Adrenal gland (tissue), 12 donors: ENCODE measurements around the gene RAD23B. TPM values are rescaled to one million over a fixed set of nuclear protein-coding genes. Genes with fewer than 3 reads are reported as not detected.

Experiments used
- DNase-seq, 7 donors: peaks; one replicate each; pipeline ENCODE4 v3.0.0-alpha.2; 2019 to 2020
- H3K27ac ChIP-seq, 5 donors: fragments of 200-600 bp; sonication (generic) in 4 of 5; 1 replicate in 3 of 5; 2 replicates in 2 of 5; pipeline versions ENCODE4 v1.5.1 to v1.8.0; 2016 to 2020; ENCODE audit warnings: mild to moderate bottlenecking in 1 of 5
- H3K27me3 ChIP-seq: fragments of 200-600 bp; 2 replicates; pipeline ENCODE4 v1.8.0; 2021
- H3K36me3 ChIP-seq, 2 donors: fragments of 200-600 bp; replicated peaks in 1 of 2; 1 replicate in 1 of 2; 2 replicates in 1 of 2; pipeline versions ENCODE4 v1.5.1 to v1.8.0; 2018 to 2022
- H3K4me1 ChIP-seq, 2 donors: fragments of 200-600 bp; replicated peaks in 1 of 2; 1 replicate in 1 of 2; 2 replicates in 1 of 2; pipeline versions ENCODE4 v1.5.1 to v1.8.0; 2018 to 2021
- H3K4me3 ChIP-seq, 4 donors: fragments of 200-600 bp; sonication (generic) in 3 of 4; one replicate each; pipeline ENCODE4 v1.5.1; 2016 to 2018
- H3K9me3 ChIP-seq, 3 donors: fragments of 200-600 bp; sonication (generic) in 1 of 3; replicated peaks in 1 of 3; 1 replicate in 2 of 3; 2 replicates in 1 of 3; pipeline versions ENCODE4 v1.5.1 to v1.8.0; 2016 to 2021
- POLR2A ChIP-seq, 2 donors: fragments of 450-650 bp; IDR thresholded peaks; one replicate each; pipeline ENCODE4 v1.6.1; 2017; ENCODE audit warnings: antibody characterized with exemption in 2 of 2, mild to moderate bottlenecking in 2 of 2, moderate library complexity in 1 of 2
- WGBS, 4 donors: extraction: QIAGEN DNeasy Blood & Tissue Kit in 2 of 4; methylation state at CpG; one replicate each; pipeline versions ENCODE4 v1.1.5 to v1.1.7; 2013 to 2017; 5-methylcytosine and 5-hydroxymethylcytosine counted together
- intact Hi-C, 2 donors: fragments of 100-400 bp; cut with DNase I; formaldehyde crosslinking; loops; one replicate each; pipeline versions ENCODE4 v1.14.1 to v1.15.0; 2022 to 2023
- polyA plus RNA-seq, 3 donors: library from polyadenylated mRNA; stranded (reverse); fragments of 200-250 nt in 2 of 3; fragments of 350-450 nt in 1 of 3; fragmentation: Illumina TruSeq in 1 of 3; extraction: RNeasy Lipid Tissue Mini Kit (QIAGEN cat#74804) in 1 of 3; gene quantifications; one replicate each; pipeline ENCODE4 v1.2.3, GENCODE V29; 2013 to 2014
- total RNA-seq, 9 donors: library from RNA; depleted of rRNA in 4 of 9; stranded (reverse); fragments of >200 nt in 4 of 9; fragments of 120-200 nt in 1 of 9; fragmentation: NEBNext Ultra II Directional in 1 of 9; extraction: Animal tissue kit (Norgen Biotek cat#: 25700) in 1 of 9; gene quantifications; one replicate each; pipeline versions ENCODE4 v1.1.0 to v1.2.4, GENCODE V29; 2013 to 2023
- TF ChIP-seq, protein P1 (sequence below), 6 experiments: fragments of 450-650 bp in 4 of 6; fragments of 200-600 bp in 2 of 6; sonication (generic) in 1 of 6; IDR thresholded peaks; 1 replicate in 5 of 6; 2 replicates in 1 of 6; pipeline versions ENCODE4 v1.5.1 to v1.8.0; 2016 to 2021; ENCODE audit warnings: antibody characterized with exemption in 6 of 6, mild to moderate bottlenecking in 2 of 6, moderate library complexity in 1 of 6
- donor health status: healthy with polysubstance abuse.
- donor health status: Bipolar disorder and iron deficiency.
- donor health status: DM: yes; HTN: yes; CAD: no.
- donor health status: DM: no; HTN: no; CAD: no.
- donor health status: DM: no; HTN: no; CAD: no.
- donor health status: DM: yes; HTN: yes; CAD: no.

RAD23B gene
- total and polyA plus RNA-seq, 12 donors = 31.7 to 222 (median 75.4) TPM

DNA sequence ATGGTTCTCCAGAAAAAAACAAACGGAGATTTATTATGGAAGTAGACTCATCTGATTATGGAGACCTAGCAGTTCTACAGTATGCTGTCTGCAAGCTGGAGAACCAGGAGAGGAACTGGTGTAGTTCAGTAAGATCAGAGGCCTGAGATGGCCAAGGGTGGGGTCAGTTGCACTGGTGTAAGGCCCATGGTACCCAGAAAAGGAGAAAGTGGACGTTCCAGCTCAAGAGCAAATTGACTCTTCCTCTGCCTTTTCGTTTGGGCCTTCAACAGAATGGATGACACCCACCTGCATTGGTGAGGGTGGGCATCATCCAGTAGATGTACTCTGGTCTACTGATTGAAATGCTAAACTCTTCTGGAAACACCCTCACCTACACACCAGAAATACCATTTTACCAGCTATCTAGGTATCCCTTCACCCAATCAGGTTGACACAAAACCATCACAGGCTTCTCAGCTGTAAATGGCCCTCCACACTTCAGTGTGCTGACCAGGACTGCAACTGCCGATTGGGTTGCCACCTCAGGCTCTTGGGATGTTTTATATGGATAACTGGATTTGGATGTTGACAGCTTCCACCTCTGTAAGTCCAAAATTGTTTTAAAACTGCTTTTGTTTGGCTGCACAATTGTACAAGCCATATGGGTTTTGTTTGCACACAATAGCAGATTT lies 51.2 kb downstream of the RAD23B start:
- Histone ChIP-seq H3K27ac (no peak overlapping the region), H3K36me3 (peaks cover 0 to 33% of the 10 kb centered on the region in 2 donors)
- 85 to 95% (median 93%) methylated on average over 4 of the region's 4 CpGs for WGBS, 4 donors

DNA sequence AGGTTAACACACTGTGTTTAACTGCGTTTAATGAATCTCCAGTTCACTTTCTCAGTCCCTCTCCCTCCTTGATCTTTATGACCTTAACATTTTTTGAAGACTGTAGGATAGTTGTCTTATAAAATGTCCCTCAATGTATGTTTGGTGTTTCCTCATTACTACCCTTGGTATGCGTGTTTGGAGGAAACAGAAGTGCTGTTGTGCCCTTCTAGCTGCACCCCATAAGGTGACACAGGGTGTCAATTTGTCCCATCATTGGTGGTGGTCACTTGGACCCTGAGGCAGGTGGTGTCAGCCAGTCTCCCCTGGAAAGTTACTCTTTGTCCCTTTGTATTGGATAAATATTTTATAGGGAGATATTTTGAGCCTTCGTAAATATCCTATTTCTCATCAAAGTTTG lies 52.3 kb downstream of the RAD23B start:
- intact Hi-C loops = loop anchor here (10.0 kb wide), 1 partner anchor 51 kb away; the partner anchor contains the start of gene RAD23B (in 2 of the 2)
- no peak for DNase-seq
- Histone ChIP-seq H3K36me3 (peaks cover 0 to 22% of the 10 kb centered on the region in 2 donors), H3K27me3 (no peaks in the 10 kb centered on the region), H3K9me3 (no peaks in the 10 kb centered on the region), H3K4me3 (no peak overlapping the region), H3K4me1 (peaks cover 11 to 17% of the 10 kb centered on the region in 2 donors), H3K27ac (no peak overlapping the region)
- TF ChIP-seq, protein P1, sequence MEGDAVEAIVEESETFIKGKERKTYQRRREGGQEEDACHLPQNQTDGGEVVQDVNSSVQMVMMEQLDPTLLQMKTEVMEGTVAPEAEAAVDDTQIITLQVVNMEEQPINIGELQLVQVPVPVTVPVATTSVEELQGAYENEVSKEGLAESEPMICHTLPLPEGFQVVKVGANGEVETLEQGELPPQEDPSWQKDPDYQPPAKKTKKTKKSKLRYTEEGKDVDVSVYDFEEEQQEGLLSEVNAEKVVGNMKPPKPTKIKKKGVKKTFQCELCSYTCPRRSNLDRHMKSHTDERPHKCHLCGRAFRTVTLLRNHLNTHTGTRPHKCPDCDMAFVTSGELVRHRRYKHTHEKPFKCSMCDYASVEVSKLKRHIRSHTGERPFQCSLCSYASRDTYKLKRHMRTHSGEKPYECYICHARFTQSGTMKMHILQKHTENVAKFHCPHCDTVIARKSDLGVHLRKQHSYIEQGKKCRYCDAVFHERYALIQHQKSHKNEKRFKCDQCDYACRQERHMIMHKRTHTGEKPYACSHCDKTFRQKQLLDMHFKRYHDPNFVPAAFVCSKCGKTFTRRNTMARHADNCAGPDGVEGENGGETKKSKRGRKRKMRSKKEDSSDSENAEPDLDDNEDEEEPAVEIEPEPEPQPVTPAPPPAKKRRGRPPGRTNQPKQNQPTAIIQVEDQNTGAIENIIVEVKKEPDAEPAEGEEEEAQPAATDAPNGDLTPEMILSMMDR (IDR thresholded peaks at IDR 0.05) = no peak
- TF ChIP-seq POLR2A (IDR thresholded peaks at IDR 0.05) = no peak
- WGBS, 4 donors = 92 to 95% (median 94%) methylated on average over 3 of the region's 3 CpGs

More for the DNA sequence above, 51.2 kb downstream of the RAD23B start:
- Histone ChIP-seq H3K4me1 (peaks cover 11 to 17% of the 10 kb centered on the region in 2 donors), H3K4me3 (no peak overlapping the region), H3K27me3 (no peaks in the 10 kb centered on the region), H3K9me3 (no peaks in the 10 kb centered on the region)
- no peak for TF ChIP-seq POLR2A (IDR thresholded peaks at IDR 0.05)
- TF ChIP-seq, protein P1 (IDR thresholded peaks at IDR 0.05) = no peak
- no peak for DNase-seq
- intact Hi-C loops = loop anchor here (10.0 kb wide), 1 partner anchor 49 kb away; the partner anchor contains the start of gene RAD23B (in 2 of the 2)

DNA sequence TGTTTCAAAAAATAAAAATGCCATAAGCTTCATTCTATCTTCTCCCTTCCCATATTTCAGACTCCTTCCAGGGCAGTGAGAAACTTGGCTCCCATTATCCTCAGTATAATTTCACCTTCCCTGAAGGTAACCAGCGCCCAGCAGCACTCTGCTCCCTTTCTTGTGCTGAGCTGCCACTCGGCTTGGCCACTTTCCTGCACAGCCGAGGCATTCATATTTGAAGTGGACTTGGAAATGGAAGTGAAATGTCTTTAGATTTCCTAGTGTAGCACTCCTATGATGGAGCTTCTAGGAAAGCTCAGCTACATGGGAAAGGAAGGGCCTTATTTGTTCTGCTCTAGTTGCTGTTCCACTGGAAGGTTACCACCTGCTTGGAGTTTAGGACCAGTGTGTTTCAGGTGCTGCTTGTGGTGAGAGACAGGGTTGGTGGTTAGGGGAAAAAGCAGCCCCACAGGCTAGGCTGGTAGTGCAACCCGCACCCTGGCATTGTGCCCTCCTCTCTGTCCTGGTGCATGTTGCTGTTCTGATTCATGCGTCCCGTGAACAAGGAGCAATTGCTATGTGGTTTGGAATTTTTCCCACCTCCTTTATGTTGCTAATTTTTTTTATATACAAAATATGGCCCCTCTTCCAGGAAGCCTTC lies 53.8 kb downstream of the RAD23B start:
- H3K36me3 ChIP-seq = peaks cover 0 to 18% of the 10 kb centered on the region in 2 donors

More for the DNA sequence above, 53.8 kb downstream of the RAD23B start:
- intact Hi-C loops = loop anchor here (10.0 kb wide), 1 partner anchor 52 kb away; the partner anchor contains the start of gene RAD23B (in 2 of the 2)
- Histone ChIP-seq H3K4me3 (no peak overlapping the region), H3K27me3 (no peaks in the 10 kb centered on the region), H3K9me3 (no peaks in the 10 kb centered on the region), H3K27ac (peak overlapping the region in 2 of 5 donors; percentile 8 to 24), H3K4me1 (peaks cover 11 to 17% of the 10 kb centered on the region in 2 donors)
- 53 to 64% (median 57%) methylated on average over 5 to 6 of the region's 6 CpGs for WGBS, 4 donors
- DNase-seq = peak; percentile 56 to 86 (median 76)
- TF ChIP-seq, protein P1 (IDR thresholded peaks at IDR 0.05) = no peak
- no peak for TF ChIP-seq POLR2A (IDR thresholded peaks at IDR 0.05)
